DMS153 treated with DMSO at 0.1 percent for 48 hours (cell line): ENCODE results near the gene SSR1.
"Not testable (repeated sequence)": the region's sequence is repeated elsewhere in the genome, so short reads cannot be mapped to it uniquely, and the experiment has no call there.

Source experiments
- DNase-seq: peaks from one replicate; lab custom pipeline; 2025; ENCODE audit not compliant: unreplicated experiment; lab: John Stamatoyannopoulos, UW

The SSR1 gene

GRCh38 chr6:7312616-7313504, at the start of gene SSR1:
TSS of gene SSR1 (minus strand) at chr6:7313199. CDS start at chr6:7313120, 79 bp downstream.
- DNase-seq: peak; percentile 72

GRCh38 chr6:7351916-7352315, 38.9 kb upstream of the SSR1 start:
- DNase-seq: not testable (repeated sequence)

DNA sequence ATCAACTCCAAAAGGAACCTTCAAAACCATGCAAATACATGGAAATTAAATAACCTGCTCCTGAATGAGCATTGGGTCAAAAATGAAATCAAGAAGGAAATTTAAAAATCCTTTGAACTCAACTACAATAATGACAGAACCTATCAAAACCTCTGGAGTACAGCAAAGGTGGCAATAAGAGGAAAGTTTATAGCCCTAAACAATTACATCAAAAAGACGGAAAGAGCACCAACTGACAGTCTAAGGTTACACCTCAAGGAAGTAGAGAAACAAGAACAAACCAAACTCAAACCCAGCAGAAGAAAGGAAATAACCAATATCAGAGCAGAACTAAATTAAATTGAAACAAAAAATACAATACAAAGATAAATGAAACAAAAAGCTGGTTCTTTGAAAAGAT, 37.6 kb upstream of the SSR1 start:
- not testable (repeated sequence) for DNase-seq

GRCh38 chr6:7347551-7347997, 34.6 kb upstream of the SSR1 start:
- DNase-seq: not testable (repeated sequence)

GRCh38 chr6:7344773-7345450, 31.9 kb upstream of the SSR1 start:
- not testable (repeated sequence) for DNase-seq

DNA sequence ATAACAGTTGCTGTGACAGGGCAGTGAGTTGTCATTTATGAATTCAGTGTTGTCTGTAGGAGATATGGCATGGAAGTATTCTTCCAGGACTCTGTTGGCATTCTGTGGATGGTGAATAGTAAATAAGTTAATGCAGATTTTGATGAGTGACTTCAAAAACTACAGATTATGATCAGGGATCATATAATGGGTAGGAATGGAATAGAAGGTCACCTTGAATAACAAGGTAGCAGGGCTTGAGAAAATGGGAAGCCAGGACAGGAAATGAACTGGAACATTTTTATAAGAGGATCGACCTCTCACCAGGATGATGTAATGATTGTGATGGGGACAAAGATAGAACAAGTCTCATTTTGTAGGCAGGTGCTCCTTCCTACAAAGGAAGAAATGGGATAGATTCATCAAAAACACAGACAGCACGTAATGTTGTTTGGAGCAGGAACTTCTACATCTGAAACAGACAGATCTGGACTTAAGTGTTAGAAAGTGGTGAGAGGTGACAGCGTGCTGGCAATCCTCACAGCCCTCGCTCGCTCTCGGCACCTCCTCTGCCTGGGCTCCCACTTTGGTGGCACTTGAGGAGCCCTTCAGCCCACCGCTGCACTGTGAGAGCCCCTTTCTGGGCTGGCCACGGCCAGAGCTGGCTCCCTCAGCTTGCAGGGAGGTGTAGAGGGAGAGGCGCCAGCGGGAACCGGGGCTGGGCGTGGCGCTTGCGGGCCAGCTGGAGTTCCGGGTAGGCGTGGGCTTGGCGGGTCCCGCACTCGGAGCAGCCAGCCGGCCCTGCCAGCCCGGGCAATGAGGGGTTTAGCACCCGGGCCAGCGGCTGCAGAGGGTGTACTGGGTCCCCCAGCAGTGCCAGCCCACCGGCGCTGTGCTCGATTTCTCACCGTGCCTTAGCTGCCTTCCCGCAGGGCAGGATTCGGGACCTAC, 30.8 kb upstream of the SSR1 start:
- no peak for DNase-seq

GRCh38 chr6:7341989-7342742, 29.2 kb upstream of the SSR1 start:
- no peak for DNase-seq

GRCh38 chr6:7341271-7341670, 28.3 kb upstream of the SSR1 start:
- DNase-seq: no peak

GRCh38 chr6:7339007-7339732, 26.2 kb upstream of the SSR1 start:
- DNase-seq: not testable (repeated sequence)

- no peak for DNase-seq
Observed at GRCh38 chr6:7338031-7338430, 25.0 kb upstream of the SSR1 start.

DNA sequence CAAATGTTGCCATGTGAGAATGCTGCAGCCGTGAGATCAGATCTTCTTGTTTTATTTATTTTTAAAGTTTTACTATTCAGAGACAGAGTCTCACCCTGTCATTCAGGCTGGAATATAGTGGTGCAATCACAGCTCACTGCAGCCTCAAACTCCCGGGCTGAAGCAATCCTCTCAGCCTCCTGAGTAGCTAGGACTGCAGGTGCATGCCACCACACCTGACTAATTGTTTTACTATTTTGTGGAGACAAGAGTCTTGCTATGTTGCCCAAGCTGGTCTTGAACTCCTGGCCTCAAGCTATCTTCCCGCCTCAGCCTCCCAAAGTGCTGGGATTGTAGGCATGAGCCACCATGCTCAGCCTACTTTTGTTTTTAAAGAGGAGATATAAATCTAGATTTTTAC, 22.5 kb upstream of the SSR1 start:
- DNase-seq: no peak

DNA sequence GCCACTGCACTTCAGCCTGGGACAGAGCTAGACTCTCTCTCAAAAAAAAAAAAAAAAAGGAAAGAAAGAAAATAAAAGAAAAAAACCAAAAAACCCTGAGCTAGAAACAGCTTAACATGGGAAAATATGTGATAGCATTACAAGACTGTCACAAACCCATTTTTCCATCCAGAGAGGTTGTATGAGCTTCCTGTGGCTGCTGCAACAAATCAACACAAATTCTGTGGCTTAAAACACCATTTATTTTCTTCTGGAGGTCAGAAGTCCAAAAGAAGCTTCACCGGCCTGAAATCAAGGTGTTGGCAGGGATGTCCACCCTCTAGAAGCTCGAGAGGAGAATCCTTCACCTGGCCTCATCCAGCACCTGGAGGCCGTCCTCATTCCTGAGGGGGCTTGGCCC, 21.7 kb upstream of the SSR1 start:
- no peak for DNase-seq

- no peak for DNase-seq
Observed at GRCh38 chr6:7332090-7332745, 19.2 kb upstream of the SSR1 start.

GRCh38 chr6:7331452-7331851, 18.5 kb upstream of the SSR1 start:
- DNase-seq: no peak

- no peak for DNase-seq
Observed at GRCh38 chr6:7328243-7328642, 15.2 kb upstream of the SSR1 start.

DNA sequence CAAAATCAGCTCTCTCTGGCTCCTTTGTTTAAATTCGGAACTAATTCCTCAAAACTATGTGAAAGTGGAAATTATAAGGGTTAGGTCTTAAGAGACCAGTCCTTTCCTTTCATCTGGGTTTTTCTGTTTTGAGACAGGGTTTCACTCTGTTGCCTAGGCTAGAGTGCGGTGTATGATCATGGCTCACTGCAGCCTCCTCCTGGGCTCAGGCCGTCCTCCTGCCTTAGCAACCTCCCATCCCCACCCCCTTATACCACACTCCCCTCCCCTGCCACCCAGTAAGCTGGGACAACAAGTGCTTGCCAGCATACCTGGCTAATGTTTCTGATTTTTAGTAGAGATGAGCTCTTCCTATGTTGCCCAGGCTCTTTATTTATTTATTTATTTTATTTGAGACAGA, 12.8 kb upstream of the SSR1 start:
- DNase-seq: no peak

- DNase-seq: no peak
Observed at GRCh38 chr6:7324520-7324919, 11.5 kb upstream of the SSR1 start.

GRCh38 chr6:7323074-7323473, 10.1 kb upstream of the SSR1 start:
- no peak for DNase-seq

DNA sequence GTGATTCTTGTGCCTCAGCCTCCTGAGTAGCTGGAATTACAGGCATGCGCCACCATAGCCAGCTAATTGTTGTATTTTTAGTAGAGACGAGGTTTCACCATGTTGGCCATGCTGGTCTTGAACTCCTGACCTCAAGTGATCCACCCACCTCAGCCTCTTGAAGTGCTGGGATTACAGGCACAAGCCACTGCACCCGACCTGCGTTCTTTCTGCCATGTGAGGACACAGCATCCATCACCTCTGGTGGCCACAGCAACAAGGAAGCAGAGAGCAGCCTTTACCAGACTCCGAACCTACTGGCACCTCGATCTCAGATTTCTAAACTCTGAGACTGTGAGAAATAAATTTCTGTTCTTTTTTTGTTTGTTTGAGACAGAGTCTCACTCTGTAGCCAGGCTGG, 8.9 kb upstream of the SSR1 start:
- not testable (repeated sequence) for DNase-seq
